Erythroblast (primary cell): ENCODE results near the gene SCART1.
"Not testable (repeated sequence)": the region's sequence is repeated elsewhere in the genome, so short reads cannot be mapped to it uniquely, and the experiment has no call there.

Experiments used
- GATA1 ChIP-seq: IDR thresholded peaks from 2 replicates; pipeline ENCODE4 v1.6.1; 2011; ENCODE audit warnings: low read depth, mild to moderate bottlenecking, control low read depth, low read length, moderate library complexity
- POLR2A ChIP-seq: IDR thresholded peaks from 2 replicates; pipeline ENCODE4 v1.6.1; 2011; ENCODE audit warnings: mild to moderate bottlenecking, low read length

- not testable (repeated sequence) for TF ChIP-seq POLR2A, GATA1
These were observed 12.4 kb upstream of the SCART1 start for GRCh38 chr10:133441356-133441755.
